ENCODE measurements around the gene ATP6V1G3. TPM values are rescaled to one million over a fixed set of nuclear protein-coding genes. Genes with fewer than 3 reads are reported as not detected.
"Not testable (repeated sequence)": the region's sequence is repeated elsewhere in the genome, so short reads cannot be mapped to it uniquely, and the experiment has no call there.

Gene ATP6V1G3
- total RNA-seq, 1 donor from 2014 or later = not detected

- DNase-seq; ATAC-seq (ENCODE audit: poor library complexity); intact Hi-C loops (cut with DNase I): not testable (repeated sequence)
These were observed 63.1 kb downstream of the ATP6V1G3 start for GRCh38 chr1:198477354-198477753.

Other genes with a start within 250 kb of the ATP6V1G3 start
- gene PTPRC, start 98.4 kb upstream of the ATP6V1G3 start, total RNA-seq = 7.2 TPM

All from Right ventricle myocardium superior (tissue), 1 donor.